H1 (cell line): ENCODE data around the gene DNM1L. TPM values are rescaled to one million over a fixed set of nuclear protein-coding genes. Genes with fewer than 3 reads are reported as not detected.

ENCODE experiments used
- CTCF ChIA-PET: fragments of 300-600 bp; sonication (Branson Sonifier 250); formaldehyde crosslinking; loops from one replicate; lab custom pipeline; 2021; ENCODE audit not compliant: partially characterized antibody; lab: Charles Lee
- POLR2A ChIA-PET: fragments of 300-600 bp; sonication (Branson Sonifier 250); formaldehyde crosslinking; loops from one replicate; lab custom pipeline; 2021; ENCODE audit warnings: inconsistent platforms; ENCODE audit not compliant: partially characterized antibody; lab: Charles Lee
- DNase-seq, 2 experiments: peaks; one replicate each; pipeline versions ENCODE4 v3.0.0 to v3.0.0-alpha.2; 2010 to 2022; ENCODE audit warnings: low spot score in 2 of 2, low read depth in 1 of 2, mixed read lengths in 1 of 2
- FAIRE-seq: peaks from 2 replicates; lab custom pipeline; 2011; peaks lifted over from hg19 to GRCh38; lab: Jason Lieb, UNC
- H2AFZ ChIP-seq: 2 replicates; pipeline ENCODE4 v1.8.1; 2012; ENCODE audit warnings: low read length, inconsistent platforms
- H2AK5ac ChIP-seq: 2 replicates; pipeline ENCODE4 v1.6.1; 2013; ENCODE audit warnings: low read depth, low read length
- H2BK120ac ChIP-seq: replicated peaks from 2 replicates; pipeline ENCODE3; 2013; ENCODE audit warnings: low read depth, low read length, inconsistent platforms
- H2BK12ac ChIP-seq: 2 replicates; pipeline ENCODE4 v1.6.1; 2013; ENCODE audit warnings: low read depth, low read length
- H2BK15ac ChIP-seq: 2 replicates; pipeline ENCODE4 v1.6.1; 2013; ENCODE audit warnings: low read length
- H2BK20ac ChIP-seq: 2 replicates; pipeline ENCODE4 v1.6.1; 2013; ENCODE audit warnings: low read length
- H2BK5ac ChIP-seq: 2 replicates; pipeline ENCODE4 v1.6.1; 2013; ENCODE audit warnings: low read depth, low read length
- H3K14ac ChIP-seq: 2 replicates; pipeline ENCODE4 v1.6.1; 2013; ENCODE audit warnings: inconsistent platforms; ENCODE audit not compliant: insufficient read length
- H3K18ac ChIP-seq: 2 replicates; pipeline ENCODE4 v1.6.1; 2013; ENCODE audit warnings: low read length; ENCODE audit errors: extremely low read depth
- H3K23ac ChIP-seq: 2 replicates; pipeline ENCODE4 v1.6.1; 2013; ENCODE audit warnings: inconsistent platforms; ENCODE audit not compliant: insufficient read length
- H3K23me2 ChIP-seq: 2 replicates; pipeline ENCODE4 v1.6.1; 2013; ENCODE audit warnings: low read depth, low read length
- H3K27ac ChIP-seq: 2 replicates; pipeline ENCODE4 v1.6.1; 2011; ENCODE audit warnings: low read depth, low read length, inconsistent platforms
- H3K27me3 ChIP-seq, 4 experiments: replicated peaks in 1 of 4; 1 replicate in 1 of 4; 2 replicates in 3 of 4; pipeline versions ENCODE4 v1.6.1 to v1.8.1; 2011 to 2013; ENCODE audit warnings: low read length in 3 of 4, mild to moderate bottlenecking in 3 of 4, inconsistent platforms in 2 of 4, mixed read lengths in 2 of 4, moderate library complexity in 1 of 4; ENCODE audit not compliant: control insufficient read depth in 3 of 4, insufficient read depth in 3 of 4; ENCODE audit errors: extremely low read depth in 1 of 4
- H3K36me3 ChIP-seq, 4 experiments: 2 replicates each; pipeline versions ENCODE4 v1.6.1 to v1.8.1; 2011 to 2013; ENCODE audit warnings: mild to moderate bottlenecking in 4 of 4, low read length in 3 of 4, moderate library complexity in 2 of 4, control low read depth in 1 of 4, inconsistent platforms in 1 of 4; ENCODE audit not compliant: insufficient read depth in 4 of 4, control insufficient read depth in 2 of 4
- H3K4ac ChIP-seq: replicated peaks from 2 replicates; pipeline ENCODE3; 2013; ENCODE audit warnings: low read length, low read depth, mixed read lengths, inconsistent platforms; ENCODE audit not compliant: insufficient read length
- H3K4me1 ChIP-seq, 4 experiments: replicated peaks in 1 of 4; 1 replicate in 1 of 4; 2 replicates in 3 of 4; pipeline versions ENCODE4 v1.6.1 to v1.8.1; 2011 to 2013; ENCODE audit warnings: low read length in 3 of 4, inconsistent platforms in 2 of 4, mixed read lengths in 1 of 4; ENCODE audit not compliant: insufficient read depth in 4 of 4, control insufficient read depth in 3 of 4
- H3K4me2 ChIP-seq, 2 experiments: 2 replicates each; pipeline versions ENCODE4 v1.6.1 to v1.8.1; 2011 to 2013; ENCODE audit warnings: low read depth in 2 of 2, low read length in 2 of 2, control low read depth in 1 of 2, inconsistent platforms in 1 of 2, mild to moderate bottlenecking in 1 of 2; ENCODE audit not compliant: insufficient read depth in 1 of 2
- H3K4me3 ChIP-seq, 4 experiments: fragments of 200-600, 300-600 bp in 1 of 4; sonication (generic), shearing (Covaris generic), sonication (Bioruptor Twin) in 1 of 4; 2 replicates each; pipeline versions ENCODE4 v1.5.1 to v1.8.1; 2011 to 2016; ENCODE audit warnings: low read length in 4 of 4, low read depth in 3 of 4, control low read depth in 2 of 4, inconsistent platforms in 2 of 4, mild to moderate bottlenecking in 2 of 4, mixed read lengths in 1 of 4, moderate library complexity in 1 of 4; ENCODE audit not compliant: insufficient read depth in 2 of 4; ENCODE audit errors: extremely low read depth in 1 of 4
- H3K56ac ChIP-seq: replicated peaks from 2 replicates; pipeline ENCODE3; 2013; ENCODE audit warnings: low read depth, mild to moderate bottlenecking, mixed read lengths, low read length, inconsistent platforms; ENCODE audit not compliant: insufficient read length
- H3K79me1 ChIP-seq: 2 replicates; pipeline ENCODE4 v1.6.1; 2013; ENCODE audit warnings: low read depth, low read length, control low read depth
- H3K79me2 ChIP-seq, 2 experiments: 2 replicates each; pipeline versions ENCODE4 v1.6.1 to v1.8.1; 2012 to 2013; ENCODE audit warnings: low read length in 2 of 2, mild to moderate bottlenecking in 2 of 2, inconsistent platforms in 1 of 2; ENCODE audit not compliant: insufficient read depth in 2 of 2, control insufficient read depth in 1 of 2
- H3K9ac ChIP-seq, 4 experiments: replicated peaks in 1 of 4; 1 replicate in 1 of 4; 2 replicates in 3 of 4; pipeline versions ENCODE4 v1.6.1 to v1.8.1; 2011 to 2013; ENCODE audit warnings: low read depth in 3 of 4, low read length in 3 of 4, control low read depth in 2 of 4, mild to moderate bottlenecking in 2 of 4, moderate library complexity in 2 of 4, inconsistent platforms in 1 of 4; ENCODE audit errors: extremely low read depth in 1 of 4
- H3K9me3 ChIP-seq, 2 experiments: 2 replicates each; pipeline versions ENCODE4 v1.6.1 to v1.8.1; 2012 to 2013; ENCODE audit warnings: mild to moderate bottlenecking in 2 of 2, moderate library complexity in 2 of 2, control low read depth in 1 of 2, inconsistent platforms in 1 of 2, low read depth in 1 of 2, low read length in 1 of 2, mixed read lengths in 1 of 2; ENCODE audit not compliant: insufficient read depth in 2 of 2
- H4K20me1 ChIP-seq, 2 experiments: replicated peaks in 1 of 2; 2 replicates each; pipeline versions ENCODE3 to v1.8.1; 2011 to 2013; ENCODE audit warnings: inconsistent platforms in 2 of 2, low read length in 2 of 2, mild to moderate bottlenecking in 1 of 2; ENCODE audit not compliant: insufficient read depth in 2 of 2, control insufficient read depth in 1 of 2
- H4K5ac ChIP-seq: 2 replicates; pipeline ENCODE4 v1.6.1; 2013; ENCODE audit warnings: low read length, low read depth, mixed read lengths, inconsistent platforms; ENCODE audit not compliant: insufficient read length
- H4K8ac ChIP-seq: 2 replicates; pipeline ENCODE4 v1.8.0; 2013; ENCODE audit warnings: mild to moderate bottlenecking, moderate library complexity, low read length, inconsistent platforms; ENCODE audit not compliant: insufficient read depth; ENCODE audit errors: extremely low read depth
- H4K91ac ChIP-seq: replicated peaks from 2 replicates; pipeline ENCODE3; 2013; ENCODE audit warnings: low read length, mixed read lengths, inconsistent platforms; ENCODE audit not compliant: insufficient read length
- BCL11A ChIP-seq, 2 experiments: IDR thresholded peaks; one replicate each; pipeline ENCODE4 v1.6.1; 2011; ENCODE audit warnings: low read depth in 2 of 2, low read length in 2 of 2, mild to moderate bottlenecking in 2 of 2
- CBX8 ChIP-seq: fragments of 300-800, 300-1000 bp; sonication (generic); IDR thresholded peaks from 2 replicates; pipeline ENCODE4 v1.7.1; 2016; ENCODE audit warnings: low read depth, low read length, borderline replicate concordance
- EP300 ChIP-seq, 2 experiments: IDR thresholded peaks; 1 replicate in 1 of 2; 2 replicates in 1 of 2; pipeline ENCODE4 v1.6.1; 2011 to 2012; ENCODE audit warnings: low read depth in 2 of 2, low read length in 2 of 2, mild to moderate bottlenecking in 2 of 2, borderline replicate concordance in 1 of 2, inconsistent platforms in 1 of 2, moderate library complexity in 1 of 2
- NANOG ChIP-seq: IDR thresholded peaks from 2 replicates; pipeline ENCODE4 v1.6.1; 2011; ENCODE audit warnings: low read length, low read depth, mild to moderate bottlenecking, inconsistent platforms; ENCODE audit not compliant: insufficient read depth, poor library complexity, severe bottlenecking
- POLR2AphosphoS5 ChIP-seq: IDR thresholded peaks from 2 replicates; pipeline ENCODE4 v1.6.1; 2011; ENCODE audit warnings: low read depth, low read length
- RBBP5 ChIP-seq: IDR thresholded peaks from 2 replicates; pipeline ENCODE4 v1.7.1; 2012; ENCODE audit warnings: low read depth, mild to moderate bottlenecking, inconsistent platforms, low read length, moderate library complexity, borderline replicate concordance
- TAF1 ChIP-seq: IDR thresholded peaks from 2 replicates; pipeline ENCODE4 v1.6.1; 2011; ENCODE audit warnings: mild to moderate bottlenecking, low read depth, low read length
- TEAD4 ChIP-seq: IDR thresholded peaks from 2 replicates; pipeline ENCODE4 v1.6.1; 2012; ENCODE audit warnings: low read depth, low read length, inconsistent platforms, mixed read lengths
- WGBS, 2 experiments: shearing (Covaris generic) in 1 of 2; methylation state at CpG; one replicate each; pipeline versions ENCODE4 v1.1.6 to v1.1.7; 2013 to 2015; ENCODE audit warnings: low lambda C conversion rate in 2 of 2, mixed read lengths in 2 of 2, inconsistent platforms in 1 of 2, low coverage in 1 of 2, missing lambda C conversion rate in 1 of 2; ENCODE audit not compliant: insufficient replicate concordance in 2 of 2, insufficient coverage in 1 of 2, insufficient read length in 1 of 2; ENCODE audit errors: extremely low coverage in 1 of 2, missing lambda C conversion rate in 1 of 2; 5-methylcytosine and 5-hydroxymethylcytosine counted together
- polyA plus RNA-seq, 7 experiments: library from polyadenylated mRNA; depleted of rRNA in 3 of 7; stranded (reverse) in 5 of 7; unstranded in 2 of 7; fragments of >200 nt in 5 of 7; fragments of 200-250 nt in 2 of 7; gene quantifications; 1 replicate in 5 of 7; 2 replicates in 1 of 7; 4 replicates in 1 of 7; pipeline versions ENCODE4 v1.2.1 to v1.2.3, GENCODE V29; 2011 to 2013; ENCODE audit warnings: missing spikeins in 2 of 7, mixed read lengths in 2 of 7
- total RNA-seq: library from RNA; stranded (reverse); fragmentation: NEBNext Ultra II Directional; extraction: Animal tissue kit (Norgen Biotek cat#: 25700); gene quantifications from 2 replicates; pipeline ENCODE4 v1.2.1, GENCODE V29; 2021

The DNM1L gene
- total and polyA plus RNA-seq, 2 of the 8 experiments (the other 6 are each of a cell fraction or from before 2014, with no cell fraction given) = 23.7 to 93.9 TPM

- ChIA-PET POLR2A (interaction anchor here (1.2 kb wide), 1 partner anchor 12 kb away, joined by 4 read pairs; no protein-coding TSS in a partner anchor), CTCF (interaction anchor here (1.9 kb wide), 1 partner anchor 17 kb away, joined by 9 read pairs; the partner anchor contains the start of gene YARS2)
- H3K14ac ChIP-seq = no peak overlapping the region
- 91% methylated on average over 2 of the region's 2 CpGs; no CpG with 5 or more reads in 1 of the 2 experiments for WGBS, 2 experiments
- no peak overlapping the region for H2BK15ac ChIP-seq
- no peak overlapping the region for H2BK20ac ChIP-seq
- no peak overlapping the region for H3K23ac ChIP-seq
- DNase-seq (no peak), FAIRE-seq (no peak)
- H4K20me1 ChIP-seq = peaks cover 1 to 2% of the 10 kb centered on the region in 2 experiments
- peaks cover 0 to 3% (median under 1%) of the 10 kb centered on the region in 4 experiments; a peak in 2 of 7 replicates for H3K4me1 ChIP-seq
- no peaks in the 10 kb centered on the region for H3K27me3 ChIP-seq
- no peak overlapping the region for H2BK120ac ChIP-seq
- no peak overlapping the region for H2AFZ ChIP-seq
- H3K4me2 ChIP-seq = no peak overlapping the region
- TF ChIP-seq TEAD4 = no peak
- TF ChIP-seq EP300 (IDR thresholded peaks at IDR 0.05; ENCODE audit: borderline replicate concordance in 1 of 2, low read depth in 2 of 2, low read length in 2 of 2) = no peak
- no peak for TF ChIP-seq CBX8
- TF ChIP-seq RBBP5 = no peak
- TF ChIP-seq BCL11A (IDR thresholded peaks at IDR 0.05; ENCODE audit: low read depth in 2 of 2, low read length in 2 of 2) = no peak
- TF ChIP-seq TAF1 = no peak
- no peak for TF ChIP-seq POLR2AphosphoS5
- no peak for TF ChIP-seq NANOG
- no peak overlapping the region for H2BK12ac ChIP-seq
- H2BK5ac ChIP-seq = no peak overlapping the region
- H2AK5ac ChIP-seq = no peak overlapping the region
- no peaks in the 10 kb centered on the region for H3K23me2 ChIP-seq
- H3K79me1 ChIP-seq = no peaks in the 10 kb centered on the region
- H3K9me3 ChIP-seq = no peaks in the 10 kb centered on the region
- H4K91ac ChIP-seq = no peak overlapping the region
- H3K4ac ChIP-seq = no peak overlapping the region
- H3K79me2 ChIP-seq = no peaks in the 10 kb centered on the region
- H3K18ac ChIP-seq = no peak overlapping the region
- H4K8ac ChIP-seq = no peak overlapping the region
- H3K36me3 ChIP-seq = peaks cover 0 to 65% (median 18%) of the 10 kb centered on the region in 4 experiments; a peak in 6 of 8 replicates
- no peak overlapping the region for H3K56ac ChIP-seq
- H3K27ac ChIP-seq = no peak overlapping the region
- H4K5ac ChIP-seq = no peak overlapping the region
- H3K4me3 ChIP-seq = no peak overlapping the region
- H3K9ac ChIP-seq = no peak overlapping the region
These were observed 58.6 kb downstream of the DNM1L start for GRCh38 chr12:32737715-32738114.
